Activated gamma-delta T cell (primary cell): ENCODE results near the gene BMP7.
"Not testable (repeated sequence)": the region's sequence is repeated elsewhere in the genome, so short reads cannot be mapped to it uniquely, and the experiment has no call there.

Experiments
- DNase-seq: peaks from one replicate; lab custom pipeline; 2025; lab: John Stamatoyannopoulos, UW

Gene BMP7

DNA sequence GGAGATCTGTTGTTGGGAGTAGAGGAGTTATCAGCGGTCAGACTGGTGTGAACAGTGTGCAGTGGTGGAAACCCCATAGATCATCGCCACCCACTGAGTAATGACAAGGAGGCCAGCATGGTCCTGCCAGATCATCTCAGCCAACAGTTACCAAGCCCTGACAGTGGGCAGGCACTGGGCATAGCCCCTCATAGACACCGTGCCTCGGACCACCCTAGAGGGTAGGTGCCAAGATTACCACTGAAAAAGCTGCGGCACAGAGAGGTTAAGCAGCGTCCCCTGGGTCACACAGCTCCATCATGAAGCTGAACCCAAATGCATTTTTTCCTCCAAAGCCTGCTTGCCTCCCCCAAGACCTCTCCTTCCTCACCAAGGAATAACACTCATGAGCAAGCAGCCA, 21.5 kb upstream of the BMP7 start:
- DNase-seq, result no peak

DNA sequence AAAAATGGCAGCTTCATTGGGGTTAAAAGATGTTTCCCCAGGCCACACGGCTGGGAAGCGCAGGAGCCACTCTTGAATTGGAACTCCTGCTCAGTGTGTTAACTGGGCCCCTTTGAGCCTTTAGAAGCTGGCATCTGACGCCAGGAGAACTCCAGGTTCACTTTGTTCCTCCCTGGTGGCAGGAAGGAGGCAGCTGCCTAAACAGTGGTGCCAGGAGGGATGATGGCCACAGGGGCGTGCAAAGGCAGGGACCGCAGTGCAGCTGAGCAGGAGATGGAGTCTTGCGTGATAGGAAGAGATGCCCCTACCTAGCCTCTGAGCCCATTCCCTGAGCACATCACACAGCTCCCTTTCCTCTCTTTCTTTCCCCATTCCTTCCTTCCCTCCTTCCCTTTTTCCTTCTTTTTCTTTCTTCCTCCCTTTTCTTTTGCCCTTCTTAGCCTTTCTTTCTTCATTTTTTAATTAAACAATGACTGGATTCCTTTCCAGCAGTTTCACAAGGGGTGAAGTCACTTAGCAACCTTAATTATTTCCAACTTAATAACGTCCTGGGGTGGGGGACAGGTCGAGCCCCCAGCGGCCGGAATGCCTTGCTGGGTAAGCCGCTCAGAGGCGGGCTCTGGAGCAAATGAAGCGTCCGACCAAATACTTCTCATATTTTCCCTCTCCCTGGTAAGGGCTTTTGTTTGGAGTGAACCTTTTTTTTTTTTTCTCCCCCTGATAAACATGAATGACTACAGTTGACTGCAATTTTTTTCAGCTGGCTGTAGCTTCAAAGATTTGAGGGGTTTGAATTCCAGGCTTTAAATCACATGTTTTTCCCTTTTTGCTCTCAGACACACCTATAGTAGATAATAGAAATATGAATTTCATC, 20.8 kb upstream of the BMP7 start:
- DNase-seq, result no peak

DNA sequence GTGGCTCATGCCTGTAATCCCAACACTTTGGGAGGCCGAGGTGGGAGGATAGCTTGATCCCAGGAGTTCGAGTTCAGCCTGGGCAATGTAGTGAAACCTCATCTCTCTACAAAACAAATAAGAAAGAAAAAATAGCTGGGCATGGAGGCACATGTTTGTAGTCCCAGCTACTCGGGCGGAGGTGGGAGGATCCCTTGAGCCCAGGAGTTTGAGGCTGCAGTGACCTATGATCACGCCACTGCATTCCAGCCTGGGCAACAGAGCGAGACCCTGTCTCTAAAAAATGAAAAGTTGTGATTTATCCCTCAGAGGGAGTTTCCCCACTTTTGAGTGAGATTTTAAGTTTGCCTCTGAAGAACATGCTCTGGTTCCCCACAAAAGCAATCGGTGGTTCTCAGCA, 17.4 kb upstream of the BMP7 start:
- DNase-seq, result no peak

DNA sequence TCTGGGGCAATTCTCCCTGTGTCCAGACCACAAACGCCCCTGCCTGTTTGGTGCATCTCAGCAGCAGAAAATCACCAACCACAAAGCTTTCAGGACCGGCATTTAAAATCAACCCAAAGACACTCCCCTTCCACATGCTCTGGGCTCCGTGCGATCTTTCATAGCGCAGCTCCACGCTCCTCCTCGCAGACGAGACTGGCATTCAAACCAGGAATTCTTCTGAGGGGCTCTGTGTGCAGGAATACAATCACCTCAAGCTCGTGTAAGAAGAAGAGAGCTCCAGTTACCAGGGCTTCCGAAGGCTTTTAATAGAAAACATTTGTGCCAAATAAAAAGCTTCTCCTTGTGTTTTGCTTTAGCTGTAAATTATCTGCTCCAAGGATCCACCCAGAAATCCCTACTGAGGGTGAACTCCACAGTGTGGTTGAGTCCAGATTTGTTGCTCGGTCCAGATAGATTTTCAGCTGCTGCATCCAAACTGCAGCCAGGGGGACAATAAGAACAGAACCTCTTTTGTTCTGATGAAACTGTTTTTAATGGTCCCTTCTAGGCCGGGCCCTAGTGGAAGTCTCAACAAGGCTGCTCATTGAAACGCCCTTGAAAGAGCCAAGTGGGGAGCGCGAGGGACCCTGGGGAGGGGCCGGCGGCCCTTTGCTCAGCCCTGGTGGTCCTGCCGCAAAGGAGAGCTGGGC, 16.4 kb upstream of the BMP7 start:
- DNase-seq, result no peak

DNA sequence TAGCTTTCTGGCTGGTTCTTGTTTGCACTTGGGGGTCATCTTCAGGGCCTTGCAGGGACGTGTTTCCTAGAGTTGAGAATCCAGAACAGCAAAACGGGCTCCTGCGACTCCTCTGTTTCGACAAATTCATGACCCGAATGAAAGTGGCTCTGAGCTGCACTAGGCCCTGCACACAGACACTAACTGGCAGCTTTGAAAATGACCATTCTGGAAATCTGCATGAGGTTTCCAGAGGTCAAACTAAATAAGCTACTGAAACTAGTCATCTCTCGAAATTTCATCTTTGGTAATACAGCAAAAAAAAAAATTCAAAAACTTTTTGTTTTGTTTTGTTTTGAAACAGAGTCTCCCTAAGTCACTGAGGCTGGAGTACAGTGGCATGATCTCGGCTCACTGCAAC, 15.5 kb upstream of the BMP7 start:
- DNase-seq, result no peak

DNA sequence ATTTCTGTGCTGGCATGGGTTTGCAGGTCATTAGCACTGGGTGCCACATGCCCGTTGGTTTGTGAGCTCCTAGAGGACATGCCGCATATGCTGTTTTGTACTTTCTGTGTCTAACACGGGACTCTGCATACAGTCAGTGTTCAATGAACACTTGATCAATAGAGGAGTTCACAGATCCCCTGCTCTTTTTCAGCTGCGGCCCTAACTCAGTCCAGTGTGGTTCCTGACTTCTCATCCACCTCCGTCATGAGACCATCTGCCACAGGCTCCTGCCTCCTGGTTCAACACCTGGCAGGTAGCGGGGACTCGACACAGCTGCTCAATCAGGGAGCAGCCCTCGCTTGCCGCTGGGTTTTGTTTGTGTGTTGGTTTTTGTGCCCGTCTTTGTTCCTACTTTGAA, 13.8 kb upstream of the BMP7 start:
- no peak for DNase-seq

DNA sequence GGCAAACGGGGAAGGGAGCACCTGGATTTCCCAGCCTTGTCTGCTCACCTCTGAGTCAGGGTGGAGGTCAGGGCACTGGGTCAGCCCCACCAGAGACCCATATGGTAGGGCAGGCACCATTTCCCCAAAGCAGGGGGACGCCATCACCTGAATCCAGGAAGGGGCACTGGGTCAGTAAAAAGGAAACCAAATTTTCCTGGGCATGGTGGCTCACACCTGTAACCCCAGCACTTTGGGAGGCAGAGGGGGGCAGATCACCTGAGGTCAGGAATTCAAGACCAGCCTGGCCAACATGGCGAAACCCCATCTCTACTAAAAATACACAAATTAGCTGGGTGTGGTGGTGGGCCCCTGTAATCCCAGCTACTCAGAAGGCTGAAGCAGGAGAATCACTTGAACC, 13.1 kb upstream of the BMP7 start:
- DNase-seq, result not testable (repeated sequence)

DNA sequence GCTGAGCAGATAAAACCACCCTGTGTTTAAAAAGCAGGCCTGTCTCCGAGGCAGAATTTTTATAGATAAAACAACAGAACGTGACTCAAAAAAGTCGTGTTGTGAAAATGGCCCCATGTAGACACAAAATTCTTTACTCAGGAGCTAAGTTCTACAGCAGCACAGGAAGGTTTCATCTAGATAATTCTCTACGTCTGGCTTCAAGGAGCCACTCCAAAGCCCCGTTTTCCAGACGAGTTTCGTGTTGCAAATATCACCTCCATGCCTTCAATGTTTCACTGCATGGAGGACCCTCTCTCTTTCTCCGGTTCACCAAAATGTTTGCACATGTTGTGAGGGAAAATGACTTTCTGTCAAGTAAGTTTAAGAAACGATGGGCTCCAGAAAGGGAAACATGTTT, 12.0 kb upstream of the BMP7 start:
- no peak for DNase-seq

DNA sequence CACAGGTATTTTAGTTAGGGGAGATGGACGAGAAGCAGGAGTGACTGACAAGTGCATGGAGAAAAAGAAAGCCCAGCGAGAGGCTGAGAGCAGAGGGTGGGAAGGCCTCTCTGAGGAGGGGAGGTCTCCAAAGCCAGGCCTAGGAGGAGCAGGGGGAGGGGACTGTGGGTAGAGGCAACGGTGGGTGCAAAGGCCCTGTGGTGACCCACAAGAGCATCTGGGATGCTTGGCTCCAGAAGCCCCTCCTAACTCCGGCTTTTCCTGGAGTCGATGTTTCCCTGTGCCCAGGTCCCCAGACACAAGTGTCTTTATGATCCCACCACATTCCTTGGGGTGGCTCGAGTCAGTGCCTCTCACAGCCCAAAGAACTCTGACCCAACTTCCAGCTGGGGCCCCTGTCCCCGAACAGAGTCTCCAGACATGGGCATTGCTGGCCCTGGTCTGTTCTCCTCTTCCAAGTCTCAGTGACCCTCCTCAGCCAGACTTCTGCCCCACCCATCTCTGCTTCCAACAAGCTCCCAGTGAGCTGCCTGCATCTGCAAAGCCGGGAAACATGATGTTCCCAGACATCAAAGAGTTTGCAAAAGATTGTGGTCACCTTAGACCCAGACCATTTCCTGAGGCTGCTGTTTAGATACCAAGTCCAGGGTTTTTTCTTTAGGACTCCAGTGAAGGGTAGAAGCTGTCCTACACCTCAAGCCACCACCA, 11.1 kb upstream of the BMP7 start:
- DNase-seq, result no peak

DNA sequence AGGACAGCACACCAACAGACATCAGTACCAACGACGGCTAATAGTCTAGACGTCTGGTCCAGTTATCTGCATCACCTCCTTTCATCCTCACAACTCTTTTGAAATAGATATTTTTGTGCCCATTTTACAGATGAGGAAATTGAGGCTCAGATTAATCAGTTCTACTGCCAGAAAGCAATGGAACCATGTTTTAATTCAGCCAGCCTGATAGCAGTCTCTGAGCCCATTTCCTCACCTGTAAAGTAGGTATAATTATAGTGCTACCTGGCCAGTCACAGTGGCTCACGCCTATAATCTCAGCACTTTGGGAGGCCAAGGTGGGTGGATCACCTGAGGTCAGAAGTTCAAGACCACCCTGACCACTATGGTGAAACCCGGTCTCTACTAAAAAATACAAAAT, 9.8 kb upstream of the BMP7 start:
- DNase-seq, result no peak

DNA sequence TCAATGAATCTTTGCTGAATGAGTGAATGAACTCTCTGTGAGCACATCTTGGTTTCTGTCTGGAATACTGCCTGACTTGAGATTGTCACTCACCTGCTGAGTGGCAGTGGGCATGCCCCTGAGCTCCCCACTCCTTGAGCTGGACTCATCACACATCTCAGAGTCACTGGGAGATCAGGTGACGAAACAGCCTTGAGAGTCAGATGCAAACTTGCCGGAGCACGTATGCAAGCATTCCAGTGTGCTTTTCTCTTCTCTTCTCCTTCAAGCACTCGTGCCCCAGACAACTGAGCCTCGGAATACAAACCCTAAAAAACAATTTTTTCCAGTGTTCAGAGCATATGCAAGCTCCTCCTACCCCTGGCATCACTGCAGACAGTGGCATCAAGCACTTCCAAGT, 9.4 kb upstream of the BMP7 start:
- no peak for DNase-seq

DNA sequence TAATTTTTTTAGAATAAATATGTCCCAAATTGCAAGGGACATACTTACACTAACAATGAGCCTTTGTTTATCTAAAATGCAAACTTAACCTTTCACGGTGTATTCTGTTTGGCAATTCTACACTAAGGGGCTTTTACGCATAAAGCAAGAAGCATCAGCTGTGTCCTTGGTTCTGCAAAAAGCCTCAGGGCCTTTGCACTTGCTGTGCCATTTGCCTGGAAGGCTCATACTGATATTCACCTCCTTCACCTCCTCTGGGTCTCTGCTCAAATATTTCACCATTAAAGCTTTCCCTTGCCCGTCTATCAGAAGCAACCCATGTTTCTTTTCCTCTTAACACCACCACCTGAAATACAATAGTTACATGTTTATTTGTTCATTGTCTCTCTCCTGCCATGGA, 8.9 kb upstream of the BMP7 start:
- no peak for DNase-seq

DNA sequence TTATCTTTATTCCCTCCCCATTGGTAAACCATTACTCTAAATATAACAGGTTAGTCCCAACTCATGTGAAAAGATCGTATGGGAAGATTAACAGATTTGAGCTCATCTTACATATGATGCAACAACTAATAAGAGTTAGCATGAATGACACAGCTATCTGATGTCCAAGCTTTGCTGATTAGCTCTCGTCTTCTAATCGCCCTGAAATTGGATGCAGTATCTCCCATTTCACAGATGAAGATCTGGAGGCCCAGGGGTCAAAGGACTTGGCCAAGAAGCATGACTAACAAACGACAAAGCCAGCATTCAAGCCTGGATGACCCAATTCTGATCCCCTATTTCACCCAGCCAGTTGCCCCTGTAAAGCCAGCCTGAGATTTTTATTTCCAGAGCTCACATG, 8.4 kb upstream of the BMP7 start:
- DNase-seq, result no peak

DNA sequence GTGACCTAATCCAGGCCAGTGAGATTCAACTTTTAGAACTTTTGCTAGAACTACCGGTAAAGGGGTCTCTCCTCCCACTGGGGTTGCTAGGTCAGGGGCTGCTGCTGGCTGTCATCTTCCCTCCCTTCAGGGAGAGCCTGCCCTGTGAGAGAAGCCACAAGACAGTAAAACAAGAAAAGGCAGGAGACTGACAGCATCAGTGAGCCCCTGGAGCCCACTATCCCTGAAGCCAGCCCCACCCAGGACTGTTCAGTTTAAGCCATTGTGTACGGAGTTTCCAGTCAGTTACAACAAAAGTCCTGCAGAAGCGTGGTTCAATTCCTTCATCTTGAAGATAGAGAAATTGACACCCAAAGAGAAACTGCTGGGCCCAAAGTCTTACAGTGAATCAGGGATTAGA, 7.9 kb upstream of the BMP7 start:
- DNase-seq, result no peak

DNA sequence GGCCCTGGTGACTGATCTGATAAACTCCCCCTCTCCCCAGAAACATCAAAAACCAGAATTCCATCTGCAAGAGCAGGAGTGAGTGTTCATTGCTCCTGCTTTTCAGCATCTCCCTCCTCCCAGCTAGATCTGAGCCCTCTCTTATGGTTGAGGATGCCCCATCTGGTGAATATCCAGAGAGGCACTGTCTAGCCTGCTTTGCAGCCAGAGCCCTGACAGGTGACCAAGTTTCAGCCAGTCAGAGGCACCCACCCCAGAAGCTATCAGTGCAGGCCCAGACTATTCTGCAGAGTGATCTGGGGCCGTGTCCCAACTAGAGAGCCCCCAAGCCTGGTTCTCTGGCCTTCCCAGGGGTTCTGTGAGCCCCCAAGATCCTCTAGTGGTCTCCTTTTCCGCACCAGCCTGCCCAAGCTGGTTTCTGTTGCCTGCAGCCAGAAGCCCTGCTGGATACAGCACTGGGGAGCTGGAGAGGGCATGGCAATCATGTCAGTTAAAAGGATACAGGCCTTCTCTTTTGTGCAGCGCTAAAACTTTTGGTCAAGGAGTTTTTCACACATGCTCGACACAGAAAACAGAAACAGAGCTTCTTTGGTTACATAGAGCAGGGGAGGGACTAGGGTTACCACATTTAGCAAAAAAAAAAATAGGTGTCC, 6.6 kb upstream of the BMP7 start:
- no peak for DNase-seq

DNA sequence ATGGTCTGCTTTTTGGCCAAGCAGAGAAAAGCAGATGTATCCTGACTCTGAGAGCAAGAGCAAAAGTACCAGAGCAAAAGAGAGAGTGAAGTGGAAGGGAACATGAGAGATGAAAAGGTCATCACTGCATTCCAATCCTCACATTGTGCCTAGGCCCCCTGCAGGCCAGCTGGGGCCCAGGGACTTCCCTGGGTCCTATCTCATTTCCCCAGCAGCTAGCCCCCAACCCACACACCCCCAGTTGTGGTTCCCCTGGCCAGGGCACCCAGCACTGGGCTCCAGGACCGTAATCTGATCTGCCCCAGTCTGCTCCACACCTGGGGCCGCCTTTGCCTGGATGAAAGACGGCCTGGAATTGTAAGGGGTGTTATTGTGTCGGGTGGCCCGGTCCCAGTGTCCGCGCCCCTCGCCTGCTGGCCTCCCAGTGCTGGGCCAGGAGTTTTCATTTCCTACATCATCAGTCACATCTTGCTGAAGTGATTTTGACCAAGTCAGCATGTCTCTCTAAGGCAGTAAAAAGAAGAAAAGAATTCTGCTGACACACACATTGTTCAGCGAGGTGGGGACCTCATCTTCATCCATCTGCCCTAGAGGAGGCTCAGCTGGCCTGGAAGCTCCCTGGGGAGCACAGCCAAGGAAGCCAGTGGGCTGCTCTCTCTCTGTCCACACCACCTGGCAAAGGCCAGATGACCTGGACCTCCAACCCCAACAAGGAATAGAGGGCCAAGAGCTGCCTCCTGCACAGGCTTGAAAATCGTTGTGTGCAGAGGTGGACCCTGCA, 4.0 kb upstream of the BMP7 start:
- no peak for DNase-seq

DNA sequence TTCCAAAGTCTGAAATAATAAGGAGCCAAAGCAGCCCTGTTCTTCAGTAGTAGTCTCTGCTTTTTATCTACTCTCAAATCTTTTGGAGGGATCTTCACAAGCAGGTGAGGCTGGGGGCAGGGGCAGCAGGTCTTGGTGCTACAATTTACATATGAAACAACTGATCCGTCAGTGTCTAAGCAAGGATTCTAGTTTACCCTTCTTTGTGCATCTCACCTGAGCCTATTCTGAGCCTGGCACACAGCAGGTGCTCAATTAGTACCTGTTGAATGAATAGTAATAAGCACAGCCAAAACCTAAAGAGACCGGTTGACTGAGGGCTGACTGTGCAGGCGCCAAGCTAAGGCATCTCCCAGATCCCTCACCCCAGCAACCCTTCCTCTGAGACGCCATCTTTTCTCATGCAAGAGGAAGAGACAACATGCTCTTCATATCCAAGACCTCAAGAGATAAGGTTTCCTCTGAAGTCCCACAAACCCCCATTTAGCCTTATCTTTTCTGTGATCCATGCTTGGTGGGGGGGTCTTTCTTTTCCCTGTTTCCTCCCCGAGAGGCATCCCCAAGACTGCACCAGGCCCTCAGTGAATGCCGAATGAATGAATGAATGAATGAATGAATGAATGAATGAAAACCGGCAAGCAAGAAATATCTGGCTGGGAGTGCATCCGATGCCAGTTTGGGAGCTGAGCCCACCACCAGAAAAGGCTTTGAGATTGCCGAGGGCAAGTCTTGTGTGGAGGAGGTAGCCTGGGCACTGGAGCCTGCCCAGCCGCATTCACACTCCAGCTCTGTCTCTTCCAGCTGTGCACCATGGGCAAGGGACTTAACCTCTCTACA, 2.9 kb upstream of the BMP7 start:
- DNase-seq, result no peak

DNA sequence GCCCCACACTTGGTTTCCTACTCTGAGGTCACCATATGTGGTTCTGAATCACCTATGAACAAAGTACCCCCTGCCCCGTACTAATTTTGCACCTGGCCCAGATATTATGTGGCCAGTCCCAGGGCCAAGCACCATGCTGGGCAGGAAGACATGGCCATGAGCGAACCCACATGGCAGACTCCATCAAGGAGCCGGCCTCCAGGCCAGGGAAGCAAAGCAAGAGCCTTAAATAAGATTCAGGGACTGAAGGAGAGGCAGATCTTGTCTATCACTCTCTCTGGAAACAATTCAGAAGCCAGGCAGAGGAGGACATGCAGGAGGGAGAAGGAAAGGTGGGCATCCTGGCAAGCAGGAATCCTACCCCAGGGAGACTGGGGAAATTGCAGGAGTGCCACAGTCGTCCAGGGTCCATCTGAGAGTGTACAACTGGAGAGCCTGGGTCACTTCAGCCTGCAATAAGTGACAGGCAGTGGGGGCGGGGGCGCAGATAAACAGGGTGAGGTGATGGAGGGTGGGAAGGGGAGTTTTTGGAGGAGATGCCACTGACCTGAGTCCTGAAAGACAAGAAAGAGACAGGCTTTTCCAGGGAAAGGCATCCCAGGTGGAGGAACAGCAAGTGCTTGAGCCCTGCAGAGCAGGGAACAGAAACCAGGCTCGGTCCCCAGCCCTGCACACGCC, 2.1 kb upstream of the BMP7 start:
- DNase-seq, result no peak

DNA sequence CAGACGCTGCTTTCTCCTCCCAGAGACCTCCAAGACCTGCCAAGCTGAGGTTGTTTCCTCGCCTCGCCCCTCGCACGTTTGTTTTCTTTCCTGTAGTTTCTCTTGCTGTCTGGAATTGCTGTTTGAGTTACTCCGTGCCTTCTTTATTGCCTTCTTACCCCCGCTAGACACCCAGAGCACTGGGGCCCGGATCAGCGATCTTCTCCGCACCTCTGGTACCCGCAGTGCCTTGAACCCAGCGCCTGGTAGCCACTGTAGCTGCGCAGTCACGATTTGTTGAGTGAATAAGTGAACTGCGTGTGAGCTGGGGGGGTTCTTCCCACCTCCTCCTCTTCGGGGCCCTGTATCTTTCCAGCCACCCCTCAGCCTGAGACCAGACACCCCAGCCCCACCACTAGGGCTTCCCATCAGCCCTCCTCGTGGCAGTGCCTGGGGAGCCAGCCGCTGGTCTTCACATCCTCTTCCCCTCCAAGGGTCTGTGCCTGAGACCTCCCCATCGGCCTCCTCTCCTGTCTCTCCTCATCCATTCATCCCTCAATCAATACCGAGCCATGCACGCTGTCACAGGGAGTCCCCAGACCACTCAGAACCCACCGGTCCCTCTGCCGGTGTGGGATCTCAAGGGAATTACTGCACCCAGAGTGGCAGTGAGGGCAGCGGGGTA, 849 bp upstream of the BMP7 start:
- DNase-seq, result no peak

DNA sequence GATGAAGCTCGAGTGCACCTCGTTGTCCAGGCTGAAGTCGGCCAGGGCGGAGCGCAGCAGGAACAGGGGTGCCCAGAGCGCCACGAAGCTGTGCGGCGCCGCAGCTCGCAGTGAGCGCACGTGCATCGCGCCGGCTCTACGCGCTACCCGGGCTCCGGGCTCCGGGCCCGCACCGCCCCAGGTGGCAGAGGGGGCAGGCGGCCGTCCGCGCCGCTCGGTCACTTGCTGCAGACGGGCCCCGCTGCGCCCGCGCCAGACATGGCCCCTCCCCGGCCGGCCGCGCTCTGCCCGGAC, 497 bp downstream of the BMP7 start:
- DNase-seq, result no peak
